CD4-positive, CD25-positive, alpha-beta regulatory T cell (primary cell): ENCODE data around the gene GHDC. TPM values are rescaled to one million over a fixed set of nuclear protein-coding genes. Genes with fewer than 3 reads are reported as not detected.
"Not testable (repeated sequence)": the region's sequence is repeated elsewhere in the genome, so short reads cannot be mapped to it uniquely, and the experiment has no call there.

Source experiments
- ATAC-seq, 2 donors: fragments of 150-1000 bp; cut with Tn5 transposase; one replicate each; pipeline ENCODE4 v1.10.0; 2021; ENCODE audit warnings: low read depth in 2 of 2, moderate number of reproducible peaks in 2 of 2, moderate library complexity in 1 of 2
- DNase-seq, 3 donors: peaks; one replicate each; pipeline versions ENCODE4 v3.0.0 to v3.0.0-alpha.2; 2012 to 2022; ENCODE audit warnings: mixed read lengths in 1 of 3
- H3K27ac ChIP-seq: one replicate; pipeline ENCODE4 v1.7.0; 2013; ENCODE audit warnings: mild to moderate bottlenecking, low read length; ENCODE audit not compliant: insufficient read depth, poor library complexity, severe bottlenecking
- H3K27me3 ChIP-seq: one replicate; pipeline ENCODE4 v1.7.0; 2013; ENCODE audit warnings: low read length; ENCODE audit not compliant: control insufficient read depth, insufficient read depth
- H3K36me3 ChIP-seq: one replicate; pipeline ENCODE4 v1.7.0; 2013; ENCODE audit warnings: mild to moderate bottlenecking, low read length, moderate library complexity; ENCODE audit not compliant: control insufficient read depth, insufficient read depth
- H3K4me1 ChIP-seq: 2 replicates; pipeline ENCODE4 v1.7.0; 2013; ENCODE audit warnings: mild to moderate bottlenecking, low read length; ENCODE audit not compliant: insufficient read depth, control insufficient read depth, poor library complexity, severe bottlenecking
- H3K4me3 ChIP-seq: one replicate; pipeline ENCODE4 v1.7.0; 2013; ENCODE audit warnings: low read depth, mild to moderate bottlenecking, low read length, moderate library complexity
- H3K9me3 ChIP-seq, 2 experiments: 1 replicate in 1 of 2; 2 replicates in 1 of 2; pipeline ENCODE4 v1.7.0; 2013; ENCODE audit warnings: low read length in 2 of 2, mild to moderate bottlenecking in 1 of 2, moderate library complexity in 1 of 2; ENCODE audit not compliant: control insufficient read depth in 2 of 2
- H3K27ac Mint-ChIP-seq, 3 donors: one replicate each; pipeline ENCODE4 v1.8.0; 2020 to 2022; ENCODE audit warnings: mild to moderate bottlenecking in 3 of 3, mixed read lengths in 3 of 3, moderate library complexity in 2 of 3
- H3K27me3 Mint-ChIP-seq: one replicate; pipeline ENCODE4 v1.8.0; 2022; ENCODE audit warnings: mild to moderate bottlenecking, mixed read lengths
- H3K36me3 Mint-ChIP-seq: one replicate; pipeline ENCODE4 v1.8.0; 2020; ENCODE audit warnings: mixed read lengths
- H3K4me1 Mint-ChIP-seq, 4 donors: one replicate each; pipeline ENCODE4 v1.8.0; 2020 to 2022; ENCODE audit warnings: mixed read lengths in 4 of 4, mild to moderate bottlenecking in 1 of 4
- H3K4me3 Mint-ChIP-seq, 4 donors: one replicate each; pipeline ENCODE4 v1.8.0; 2020 to 2022; ENCODE audit warnings: mild to moderate bottlenecking in 4 of 4, mixed read lengths in 4 of 4, moderate library complexity in 3 of 4
- H3K9me3 Mint-ChIP-seq, 7 donors: one replicate each; pipeline ENCODE4 v1.8.0; 2020 to 2022; ENCODE audit warnings: mixed read lengths in 7 of 7, mild to moderate bottlenecking in 3 of 7, moderate library complexity in 2 of 7
- polyA plus RNA-seq, 4 donors: library from polyadenylated mRNA; unstranded; fragments of 300-500 nt; fragmentation: Illumina TruSeq; gene quantifications; one replicate each; pipeline ENCODE4 v1.2.3, GENCODE V29; 2021
- total RNA-seq: library from RNA; stranded (reverse); gene quantifications from one replicate; pipeline ENCODE4 v1.2.3, GENCODE V29; 2022

The GHDC gene
- total and polyA plus RNA-seq, 5 donors from 2014 or later = 11.1 to 17.8 (median 13.4) TPM

DNA sequence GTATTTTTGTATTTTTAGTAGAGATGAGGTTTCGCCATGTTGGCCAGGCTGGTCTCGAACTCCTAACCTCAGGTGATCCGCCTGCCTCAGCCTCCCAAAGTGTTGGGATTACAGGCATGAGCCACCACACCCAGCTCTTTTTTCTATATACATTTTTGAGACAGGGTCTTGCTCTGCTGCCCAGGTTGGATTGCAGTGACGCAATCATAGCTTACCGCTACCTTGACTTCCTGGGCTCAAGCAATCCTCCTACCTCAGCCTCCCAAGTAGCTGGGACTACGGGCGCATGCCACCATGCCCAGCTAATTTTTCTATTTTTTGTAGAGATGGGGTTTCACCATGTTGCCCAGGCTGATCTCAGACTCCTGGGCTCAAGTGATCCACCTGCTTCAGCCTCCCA, 53.6 kb downstream of the GHDC start:
- not testable (repeated sequence) for H3K27ac ChIP-seq, H3K27me3 Mint-ChIP-seq, DNase-seq, H3K27ac Mint-ChIP-seq, H3K4me3 ChIP-seq, ATAC-seq, H3K27me3 ChIP-seq, H3K9me3 Mint-ChIP-seq, H3K9me3 ChIP-seq, H3K4me3 Mint-ChIP-seq
- Mint-ChIP-seq H3K4me1 (peaks cover 0 to 73% (median 40%) of the 10 kb centered on the region in 4 donors), H3K36me3 (peaks cover 15% of the 10 kb centered on the region)
- H3K4me1 ChIP-seq = peaks cover 29% of the 10 kb centered on the region
- peaks cover 43% of the 10 kb centered on the region for H3K36me3 ChIP-seq

Other genes with a start within 250 kb of the GHDC start
- 27.7 TPM for gene CNP, start 227.7 kb downstream of the GHDC start, total RNA-seq
- 10 to 100 TPM; 26.9 to 44.3 (median 34.1) TPM for gene CNP, start 227.7 kb downstream of the GHDC start, polyA plus RNA-seq
- 149 TPM for gene DNAJC7, start 177.1 kb downstream of the GHDC start, total RNA-seq
- gene DNAJC7, start 177.1 kb downstream of the GHDC start, polyA plus RNA-seq = 10 to 100 TPM; 53.3 to 80.7 (median 67.2) TPM
- 14.6 TPM for gene NKIRAS2, start 174.4 kb downstream of the GHDC start, total RNA-seq
- 10 to 100 TPM; 21.8 to 25.8 (median 23.0) TPM for gene NKIRAS2, start 174.4 kb downstream of the GHDC start, polyA plus RNA-seq
- 0.27 TPM for gene C17orf113, start 143.9 kb downstream of the GHDC start, total RNA-seq
- under 1 TPM; 0.09 to 0.46 (median 0.38) TPM for gene C17orf113, start 143.9 kb downstream of the GHDC start, polyA plus RNA-seq
- gene ZNF385C, start 96.0 kb downstream of the GHDC start, total RNA-seq = not detected
- gene ZNF385C, start 96.0 kb downstream of the GHDC start, polyA plus RNA-seq = under 1 TPM in 1 of 4 donors, not detected in 3; 0.21 TPM
- gene DHX58, start 81.8 kb downstream of the GHDC start, total RNA-seq = 24.4 TPM
- 10 to 100 TPM in 3 of 4 donors, 1 to 10 TPM in 1; 7.2 to 20.9 (median 14.5) TPM for gene DHX58, start 81.8 kb downstream of the GHDC start, polyA plus RNA-seq
- gene KAT2A, start 73.1 kb downstream of the GHDC start, total RNA-seq = 26.5 TPM
- gene KAT2A, start 73.1 kb downstream of the GHDC start, polyA plus RNA-seq = 1 to 10 TPM; 2.5 to 5.7 (median 4.4) TPM
- not detected for gene HSPB9, start 71.7 kb downstream of the GHDC start, total RNA-seq
- gene HSPB9, start 71.7 kb downstream of the GHDC start, polyA plus RNA-seq = under 1 TPM in 2 of 4 donors, not detected in 2; 0.08 to 0.28 TPM
- gene RAB5C, start 39.5 kb downstream of the GHDC start, total RNA-seq = 93.7 TPM
- 10 to 100 TPM; 56.0 to 98.5 (median 69.9) TPM for gene RAB5C, start 39.5 kb downstream of the GHDC start, polyA plus RNA-seq
- gene KCNH4, start 13.4 kb downstream of the GHDC start, total RNA-seq = 0.47 TPM
- gene KCNH4, start 13.4 kb downstream of the GHDC start, polyA plus RNA-seq = not detected
- not detected for gene HCRT, start 9.0 kb downstream of the GHDC start, total RNA-seq
- not detected for gene HCRT, start 9.0 kb downstream of the GHDC start, polyA plus RNA-seq
- gene STAT5B, start 81.9 kb upstream of the GHDC start, total RNA-seq = 241 TPM
- gene STAT5B, start 81.9 kb upstream of the GHDC start, polyA plus RNA-seq = 100 to 1,000 TPM; 109 to 117 (median 112) TPM
- 177 TPM for gene STAT5A, start 94.0 kb upstream of the GHDC start, total RNA-seq
- 10 to 100 TPM; 71.1 to 90.9 (median 76.7) TPM for gene STAT5A, start 94.0 kb upstream of the GHDC start, polyA plus RNA-seq
- gene STAT3, start 193.9 kb upstream of the GHDC start, total RNA-seq = 262 TPM
- gene STAT3, start 193.9 kb upstream of the GHDC start, polyA plus RNA-seq = 100 to 1,000 TPM; 100 to 125 (median 118) TPM
- gene CAVIN1, start 228.8 kb upstream of the GHDC start, total RNA-seq = 1.1 TPM
- gene CAVIN1, start 228.8 kb upstream of the GHDC start, polyA plus RNA-seq = under 1 TPM; 0.03 to 0.31 (median 0.14) TPM